ENCODE data around the gene PRRT3.
A peak's percentile ranks its signal among the peaks of the same experiment; 100 is the strongest.

PRRT3 gene

GRCh38 chr3:9914559-9915253, 37.5 kb downstream of the PRRT3 start:
- peak overlapping the region; percentile 87 for H3K4me3 ChIP-seq (ENCODE audit: low read length)

GRCh38 chr3:9914011-9914410, 38.2 kb downstream of the PRRT3 start:
- Histone ChIP-seq H3K27ac (ENCODE audit: low read length) (no peak overlapping the region), H3K4me1 (ENCODE audit: low read length) (peaks cover 25% of the 10 kb centered on the region), H3K4me3 (ENCODE audit: low read length) (no peak overlapping the region), H2AFZ (ENCODE audit: low read depth, low read length) (no peak overlapping the region), H4K20me1 (ENCODE audit: insufficient read depth, low read length) (no peaks in the 10 kb centered on the region), H3K4me2 (ENCODE audit: low read length) (no peak overlapping the region), H3K36me3 (replicated peaks; ENCODE audit: low read depth, low read length) (no peaks in the 10 kb centered on the region), H3K9me3 (ENCODE audit: insufficient read depth, low read length) (no peaks in the 10 kb centered on the region), H3K27me3 (ENCODE audit: low read depth, low read length) (no peaks in the 10 kb centered on the region), H3K9ac (ENCODE audit: low read length) (no peak overlapping the region), H3K79me2 (ENCODE audit: low read length) (no peaks in the 10 kb centered on the region)
- TF ChIP-seq CTCF (IDR thresholded peaks at IDR 0.05; ENCODE audit: low read depth, low read length) (no peak), EZH2phosphoT487 (IDR thresholded peaks at IDR 0.05; ENCODE audit: low read depth) (no peak)

More at GRCh38 chr3:9914559-9915253, 37.5 kb downstream of the PRRT3 start:
- Histone ChIP-seq H4K20me1 (ENCODE audit: insufficient read depth, low read length) (no peaks in the 10 kb centered on the region), H3K27me3 (ENCODE audit: low read depth, low read length) (no peaks in the 10 kb centered on the region), H3K27ac (ENCODE audit: low read length) (no peak overlapping the region), H2AFZ (ENCODE audit: low read depth, low read length) (peak overlapping the region; percentile 84), H3K79me2 (ENCODE audit: low read length) (no peaks in the 10 kb centered on the region), H3K9ac (ENCODE audit: low read length) (peak overlapping the region; percentile 71), H3K36me3 (replicated peaks; ENCODE audit: low read depth, low read length) (no peaks in the 10 kb centered on the region), H3K4me2 (ENCODE audit: low read length) (peak overlapping the region; percentile 98), H3K9me3 (ENCODE audit: insufficient read depth, low read length) (no peaks in the 10 kb centered on the region), H3K4me1 (ENCODE audit: low read length) (peaks cover 18% of the 10 kb centered on the region)
- TF ChIP-seq EZH2phosphoT487 (IDR thresholded peaks at IDR 0.05; ENCODE audit: low read depth) = no peak

- no peak overlapping the region for H3K9ac ChIP-seq (ENCODE audit: low read length)
- no peak for TF ChIP-seq EZH2phosphoT487 (IDR thresholded peaks at IDR 0.05; ENCODE audit: low read depth)
- TF ChIP-seq CTCF (IDR thresholded peaks at IDR 0.05; ENCODE audit: low read depth, low read length) = no peak
- H3K4me2 ChIP-seq (ENCODE audit: low read length) = no peak overlapping the region
- no peaks in the 10 kb centered on the region for H3K79me2 ChIP-seq (ENCODE audit: low read length)
- no peaks in the 10 kb centered on the region for H4K20me1 ChIP-seq (ENCODE audit: insufficient read depth, low read length)
- no peak overlapping the region for H3K27ac ChIP-seq (ENCODE audit: low read length)
- H3K27me3 ChIP-seq (ENCODE audit: low read depth, low read length) = no peaks in the 10 kb centered on the region
- no peaks in the 10 kb centered on the region for H3K36me3 ChIP-seq (replicated peaks; ENCODE audit: low read depth, low read length)
- H3K4me3 ChIP-seq (ENCODE audit: low read length) = no peak overlapping the region
- H2AFZ ChIP-seq (ENCODE audit: low read depth, low read length) = no peak overlapping the region
- no peaks in the 10 kb centered on the region for H3K9me3 ChIP-seq (ENCODE audit: insufficient read depth, low read length)
- H3K4me1 ChIP-seq (ENCODE audit: low read length) = peaks cover 27% of the 10 kb centered on the region
Measured at GRCh38 chr3:9913601-9914000, 38.6 kb downstream of the PRRT3 start.

- Histone ChIP-seq H2AFZ (ENCODE audit: low read depth, low read length) (no peak overlapping the region), H3K9me3 (ENCODE audit: insufficient read depth, low read length) (no peaks in the 10 kb centered on the region), H3K79me2 (ENCODE audit: low read length) (no peaks in the 10 kb centered on the region), H3K27ac (ENCODE audit: low read length) (no peak overlapping the region), H3K4me3 (ENCODE audit: low read length) (no peak overlapping the region), H3K4me1 (ENCODE audit: low read length) (peaks cover 27% of the 10 kb centered on the region), H3K36me3 (replicated peaks; ENCODE audit: low read depth, low read length) (no peaks in the 10 kb centered on the region), H3K27me3 (ENCODE audit: low read depth, low read length) (no peaks in the 10 kb centered on the region), H3K9ac (ENCODE audit: low read length) (no peak overlapping the region), H3K4me2 (ENCODE audit: low read length) (no peak overlapping the region), H4K20me1 (ENCODE audit: insufficient read depth, low read length) (no peaks in the 10 kb centered on the region)
- TF ChIP-seq EZH2phosphoT487 (IDR thresholded peaks at IDR 0.05; ENCODE audit: low read depth) (no peak), CTCF (IDR thresholded peaks at IDR 0.05; ENCODE audit: low read depth, low read length) (no peak)
Measured at GRCh38 chr3:9912294-9912935, 39.8 kb downstream of the PRRT3 start.
